Psoas muscle (tissue), 8 donors: ENCODE results near the gene SCCPDH. TPM values are rescaled to one million over a fixed set of nuclear protein-coding genes. Genes with fewer than 3 reads are reported as not detected.

Experiments
- ATAC-seq, 4 donors: fragments of 200-7000 bp; cut with Tn5 transposase; one replicate each; pipeline ENCODE4 v1.9.1; 2020; ENCODE audit warnings: moderate library complexity in 3 of 4, mild to moderate bottlenecking in 2 of 4
- DNase-seq, 2 donors: peaks; one replicate each; pipeline ENCODE4 v3.0.0-alpha.2; 2020
- H3K27ac ChIP-seq: fragments of 200-600 bp; one replicate; pipeline ENCODE4 v1.8.0; 2022
- H3K27me3 ChIP-seq, 3 donors: fragments of 200-600 bp in 1 of 3; one replicate each; pipeline versions ENCODE4 v1.6.1 to v1.8.0; 2013 to 2022; ENCODE audit warnings: low read length in 2 of 3, mild to moderate bottlenecking in 2 of 3, moderate library complexity in 1 of 3; ENCODE audit not compliant: insufficient read depth in 3 of 3
- H3K36me3 ChIP-seq, 2 donors: fragments of 200-600 bp in 1 of 2; one replicate each; pipeline versions ENCODE4 v1.6.1 to v1.8.0; 2013 to 2022; ENCODE audit warnings: low read depth in 1 of 2, mild to moderate bottlenecking in 1 of 2, moderate library complexity in 1 of 2; ENCODE audit not compliant: insufficient read depth in 1 of 2
- H3K4me1 ChIP-seq: fragments of 200-600 bp; one replicate; pipeline ENCODE4 v1.8.0; 2022
- H3K4me3 ChIP-seq: fragments of 200-600 bp; one replicate; pipeline ENCODE4 v1.8.0; 2022; ENCODE audit warnings: mild to moderate bottlenecking
- H3K9me3 ChIP-seq: fragments of 200-600 bp; one replicate; pipeline ENCODE4 v1.8.0; 2022
- WGBS, 3 donors: extraction: QIAGEN DNeasy Blood & Tissue Kit; methylation state at CpG; one replicate each; pipeline versions ENCODE4 v1.1.6 to v1.1.7; 2013; 5-methylcytosine and 5-hydroxymethylcytosine counted together
- intact Hi-C, 2 donors: fragments of 100-400 bp; cut with DNase I; formaldehyde crosslinking; loops; one replicate each; pipeline versions ENCODE4 v1.11.0 to v1.14.2; 2022
- polyA plus RNA-seq, 3 donors: library from polyadenylated mRNA; stranded (reverse); fragments of 200-250 nt; gene quantifications; one replicate each; pipeline ENCODE4 v1.2.3, GENCODE V29; 2013
- total RNA-seq, 4 donors: library from RNA; stranded (reverse); fragmentation: NEBNext Ultra II Directional in 2 of 4; extraction: Animal tissue kit (Norgen Biotek cat#: 25700) in 2 of 4; gene quantifications; one replicate each; pipeline versions ENCODE4 v1.2.1 to v1.2.4, GENCODE V29; 2021 to 2023
- TF ChIP-seq, protein P1 (sequence below): fragments of 200-600 bp; IDR thresholded peaks from one replicate; pipeline ENCODE4 v1.8.0; 2022; ENCODE audit warnings: antibody characterized with exemption
- donor health status: healthy with polysubstance abuse.
- donor health status: DM: no; HTN: no; CAD: no; lungs with moderate emphysema.
- donor health status: Bipolar disorder and iron deficiency.
- donor health status: healthy.
- donor health status: DM: yes; HTN: yes; CAD: no.
- donor health status: DM: no; HTN: no; CAD: no.
- donor health status: DM: no; HTN: no; CAD: no.
- donor health status: DM: yes; HTN: yes; CAD: no.

The SCCPDH gene
- total and polyA plus RNA-seq, 7 donors: 22.6 to 50.8 (median 41.4) TPM

DNA sequence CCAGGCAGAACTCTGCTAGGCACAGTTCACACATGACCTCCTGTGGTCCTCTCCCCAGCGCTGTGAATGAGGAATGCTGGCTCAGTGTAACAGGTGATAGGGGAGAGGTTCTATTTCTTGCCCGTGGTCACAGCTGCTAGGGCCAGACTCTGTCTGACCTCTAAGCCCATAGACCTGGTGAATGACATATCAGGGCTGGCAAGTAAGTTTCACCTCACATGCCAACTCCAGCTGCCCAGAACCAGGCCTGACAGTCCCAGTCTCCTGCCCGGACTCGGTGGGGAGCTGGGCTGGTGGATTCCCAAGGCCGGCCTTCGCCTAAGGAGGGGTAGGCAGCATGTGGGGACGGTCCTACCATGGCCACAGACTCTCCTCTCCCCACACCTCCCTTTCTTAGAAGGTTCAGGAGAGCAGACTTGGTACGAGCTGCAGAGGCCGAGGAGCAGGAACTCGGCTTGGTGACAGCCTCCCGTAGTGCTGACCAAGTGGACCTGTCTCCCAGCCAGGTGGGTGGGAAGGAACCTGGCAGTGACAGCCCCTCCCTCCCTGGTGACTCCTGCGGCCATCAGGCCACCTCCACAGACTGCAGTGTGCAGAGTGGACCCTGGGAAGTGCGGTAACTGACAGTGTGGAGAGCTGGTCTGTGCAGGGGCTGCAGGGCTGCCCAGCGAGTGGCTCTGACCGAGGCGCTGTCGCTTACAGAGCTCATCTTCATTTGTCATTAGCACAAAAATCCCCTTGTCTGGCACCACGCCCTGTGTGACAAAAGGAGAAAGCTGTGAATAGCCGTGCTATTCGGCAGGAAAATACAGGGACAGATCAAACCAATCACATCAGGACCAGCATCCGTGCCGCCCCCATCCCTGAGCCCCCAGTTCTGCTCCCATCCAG lies 74.6 kb downstream of the SCCPDH start:
- no peak overlapping the region for H3K4me3 ChIP-seq
- 57 to 64% (median 61%) methylated on average over 22 of the region's 22 CpGs for WGBS, 3 donors
- H3K9me3 ChIP-seq: no peaks in the 10 kb centered on the region
- H3K36me3 ChIP-seq: no peaks in the 10 kb centered on the region
- intact Hi-C loops: loop anchor here in 1 of 2 donors (2.0 kb wide), 1 partner anchor 16 kb away; no protein-coding TSS in a partner anchor
- ATAC-seq (peak; percentile 87 to 95 (median 94)), DNase-seq (no peak)
- peaks cover 23% of the 10 kb centered on the region for H3K4me1 ChIP-seq
- TF ChIP-seq, protein P1, sequence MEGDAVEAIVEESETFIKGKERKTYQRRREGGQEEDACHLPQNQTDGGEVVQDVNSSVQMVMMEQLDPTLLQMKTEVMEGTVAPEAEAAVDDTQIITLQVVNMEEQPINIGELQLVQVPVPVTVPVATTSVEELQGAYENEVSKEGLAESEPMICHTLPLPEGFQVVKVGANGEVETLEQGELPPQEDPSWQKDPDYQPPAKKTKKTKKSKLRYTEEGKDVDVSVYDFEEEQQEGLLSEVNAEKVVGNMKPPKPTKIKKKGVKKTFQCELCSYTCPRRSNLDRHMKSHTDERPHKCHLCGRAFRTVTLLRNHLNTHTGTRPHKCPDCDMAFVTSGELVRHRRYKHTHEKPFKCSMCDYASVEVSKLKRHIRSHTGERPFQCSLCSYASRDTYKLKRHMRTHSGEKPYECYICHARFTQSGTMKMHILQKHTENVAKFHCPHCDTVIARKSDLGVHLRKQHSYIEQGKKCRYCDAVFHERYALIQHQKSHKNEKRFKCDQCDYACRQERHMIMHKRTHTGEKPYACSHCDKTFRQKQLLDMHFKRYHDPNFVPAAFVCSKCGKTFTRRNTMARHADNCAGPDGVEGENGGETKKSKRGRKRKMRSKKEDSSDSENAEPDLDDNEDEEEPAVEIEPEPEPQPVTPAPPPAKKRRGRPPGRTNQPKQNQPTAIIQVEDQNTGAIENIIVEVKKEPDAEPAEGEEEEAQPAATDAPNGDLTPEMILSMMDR: no peak
- H3K27ac ChIP-seq: peak overlapping the region; percentile 78
- H3K27me3 ChIP-seq: no peaks in the 10 kb centered on the region

DNA sequence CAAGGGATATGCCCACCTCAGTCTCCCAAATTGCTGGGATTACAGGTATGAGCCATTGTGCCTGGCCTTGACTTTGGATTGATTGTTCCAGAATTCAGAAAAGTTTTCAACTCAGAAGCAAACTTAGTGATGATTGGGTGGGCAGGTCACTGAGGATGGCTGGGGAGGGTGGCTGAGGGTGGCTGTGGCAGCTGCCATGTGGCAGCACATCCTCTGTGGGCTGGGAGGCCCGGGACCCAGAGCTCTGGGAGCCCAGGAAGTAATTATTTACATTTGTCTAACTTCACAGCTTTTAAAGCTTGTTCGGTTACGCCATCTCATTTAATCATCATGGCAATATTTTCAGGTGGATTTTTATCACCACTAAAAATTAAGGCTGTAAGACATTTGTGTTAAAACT lies 76.1 kb downstream of the SCCPDH start:
- Histone ChIP-seq H3K4me1 (peaks cover 12% of the 10 kb centered on the region), H3K4me3 (no peak overlapping the region), H3K36me3 (no peaks in the 10 kb centered on the region), H3K9me3 (no peaks in the 10 kb centered on the region), H3K27ac (no peak overlapping the region), H3K27me3 (no peaks in the 10 kb centered on the region)
- DNase-seq: no peak
- no peak for ATAC-seq
- 84 to 94% (median 86%) methylated on average over 3 of the region's 3 CpGs for WGBS, 3 donors
- intact Hi-C loops: no loop called here
- TF ChIP-seq, protein P1: no peak

DNA sequence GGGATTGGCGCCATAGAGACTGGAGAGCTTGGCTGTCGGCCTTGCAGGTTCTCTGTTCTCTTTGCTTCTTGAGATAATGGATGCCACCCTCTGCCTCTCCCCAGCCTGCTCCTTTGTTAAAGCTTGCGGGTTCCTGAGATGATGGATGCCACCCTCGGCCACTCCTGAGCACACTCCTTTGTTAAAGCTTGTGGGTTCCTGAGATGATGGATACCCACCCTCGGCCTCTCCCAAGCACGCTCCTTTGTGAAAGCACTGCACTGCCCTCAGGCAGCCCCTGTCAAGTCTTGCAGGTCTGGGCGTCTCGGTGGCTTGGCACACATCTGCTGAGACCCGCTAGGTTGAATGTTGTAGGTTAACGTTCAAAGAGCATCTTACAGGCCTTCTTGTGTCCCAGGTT lies 76.5 kb downstream of the SCCPDH start:
- no peak overlapping the region for H3K4me3 ChIP-seq
- no peaks in the 10 kb centered on the region for H3K9me3 ChIP-seq
- H3K27ac ChIP-seq: no peak overlapping the region
- no peaks in the 10 kb centered on the region for H3K36me3 ChIP-seq
- intact Hi-C loops: no loop called here
- peaks cover 11% of the 10 kb centered on the region for H3K4me1 ChIP-seq
- DNase-seq (no peak), ATAC-seq (no peak)
- WGBS, 3 donors: 81 to 89% (median 84%) methylated on average over 10 of the region's 10 CpGs
- TF ChIP-seq, protein P1: no peak
- H3K27me3 ChIP-seq: no peaks in the 10 kb centered on the region

DNA sequence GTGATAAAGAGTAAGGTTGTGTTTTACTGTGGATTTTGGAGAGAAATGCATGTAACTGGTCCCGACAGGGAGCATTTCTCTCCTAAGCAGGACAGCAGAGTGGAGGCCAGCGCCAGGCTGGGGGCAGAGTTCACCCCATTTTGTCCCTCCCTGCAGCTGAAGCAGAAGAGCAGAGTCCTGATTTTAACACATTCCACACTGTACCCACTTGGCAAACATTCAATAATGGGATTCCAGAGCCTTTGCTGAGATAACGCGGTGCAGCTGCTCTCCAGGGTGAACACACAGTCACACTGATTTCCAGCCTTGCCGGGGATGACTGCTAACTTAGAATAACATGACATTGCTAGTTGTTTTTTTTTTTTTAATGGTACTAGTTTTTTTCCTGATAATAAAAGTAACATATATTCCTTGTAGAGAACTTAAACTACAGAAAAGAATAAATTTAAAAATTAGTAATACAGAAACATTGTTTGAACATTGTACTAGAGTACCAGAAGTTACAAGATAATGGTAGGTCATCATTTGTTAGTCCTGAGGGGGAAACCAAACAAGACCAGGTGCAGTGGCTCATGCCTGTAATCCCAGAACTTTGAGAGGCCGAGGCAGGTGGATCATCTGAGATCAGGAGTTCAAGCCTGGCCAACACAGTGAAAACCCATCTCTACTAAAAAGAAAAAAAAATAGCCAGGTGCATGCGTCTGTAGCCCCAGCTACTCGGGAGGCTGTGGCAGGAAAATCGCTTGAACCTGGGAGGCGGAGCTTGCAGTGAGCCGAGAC lies 77.2 kb downstream of the SCCPDH start:
- Histone ChIP-seq H3K27ac (no peak overlapping the region), H3K36me3 (no peaks in the 10 kb centered on the region), H3K9me3 (no peaks in the 10 kb centered on the region), H3K4me1 (peaks cover 11% of the 10 kb centered on the region), H3K27me3 (no peaks in the 10 kb centered on the region), H3K4me3 (no peak overlapping the region)
- DNase-seq: no peak
- intact Hi-C loops: no loop called here
- 68 to 76% (median 69%) methylated on average over 11 of the region's 11 CpGs for WGBS, 3 donors
- TF ChIP-seq, protein P1: no peak
- ATAC-seq: no peak
